Activated CD4-positive, alpha-beta T cell treated with anti-CD3 and anti-CD28 coated beads, Interleukin-2, amount 50 U/mL, for 4 hours (primary cell): ENCODE data around the gene IL15RA.
"Not testable (repeated sequence)": the region's sequence is repeated elsewhere in the genome, so short reads cannot be mapped to it uniquely, and the experiment has no call there.

Experiments used
- DNase-seq, 2 experiments: peaks; one replicate each; pipeline ENCODE4 v3.0.0-alpha.2; 2020

The IL15RA gene

GRCh38 chr10:5919568-5919967 is 57.8 kb downstream of the IL15RA start:
- no peak for DNase-seq

GRCh38 chr10:5918763-5919162 is 58.6 kb downstream of the IL15RA start:
- no peak for DNase-seq

GRCh38 chr10:5917305-5917704 is 60.0 kb downstream of the IL15RA start:
- no peak for DNase-seq

GRCh38 chr10:5915451-5915850 is 61.9 kb downstream of the IL15RA start:
- DNase-seq = no peak

- no peak for DNase-seq
Observed at GRCh38 chr10:5913736-5914135, 63.6 kb downstream of the IL15RA start.

GRCh38 chr10:5911670-5912069 is 65.7 kb downstream of the IL15RA start:
- no peak for DNase-seq

- DNase-seq = no peak
Observed at GRCh38 chr10:5910323-5911100, 66.8 kb downstream of the IL15RA start.

GRCh38 chr10:5908676-5909075 is 68.7 kb downstream of the IL15RA start:
- DNase-seq = not testable (repeated sequence)

GRCh38 chr10:5906651-5907050 is 70.7 kb downstream of the IL15RA start:
- no peak for DNase-seq

GRCh38 chr10:5905854-5906507 is 71.4 kb downstream of the IL15RA start:
- no peak for DNase-seq

- no peak for DNase-seq
Observed at GRCh38 chr10:5904227-5904626, 73.1 kb downstream of the IL15RA start.

- no peak for DNase-seq
Observed at GRCh38 chr10:5903563-5903962, 73.8 kb downstream of the IL15RA start.

GRCh38 chr10:5902511-5903274 is 74.7 kb downstream of the IL15RA start:
- DNase-seq = no peak
